LoVo (cell line): ENCODE results near the gene EMP3.
A peak's percentile ranks its signal among the peaks of the same experiment; 100 is the strongest.
"Not testable (repeated sequence)": the region's sequence is repeated elsewhere in the genome, so short reads cannot be mapped to it uniquely, and the experiment has no call there.

ENCODE experiments used
- DNase-seq: peaks from one replicate; pipeline ENCODE4 v3.0.0-alpha.2; 2016; ENCODE audit warnings: low spot score

Gene EMP3

GRCh38 chr19:48348045-48348444 is 22.7 kb downstream of the EMP3 start:
- DNase-seq, result no peak

GRCh38 chr19:48348737-48349136 is 23.4 kb downstream of the EMP3 start:
- DNase-seq, result no peak

GRCh38 chr19:48350856-48351255 is 25.5 kb downstream of the EMP3 start:
- DNase-seq, result no peak

GRCh38 chr19:48351341-48351752 is 26.0 kb downstream of the EMP3 start:
- DNase-seq, result peak; percentile 42

GRCh38 chr19:48353677-48354076 is 28.3 kb downstream of the EMP3 start:
- DNase-seq, result no peak

GRCh38 chr19:48354332-48354992 is 29.1 kb downstream of the EMP3 start:
- peak; percentile 34 for DNase-seq

DNA sequence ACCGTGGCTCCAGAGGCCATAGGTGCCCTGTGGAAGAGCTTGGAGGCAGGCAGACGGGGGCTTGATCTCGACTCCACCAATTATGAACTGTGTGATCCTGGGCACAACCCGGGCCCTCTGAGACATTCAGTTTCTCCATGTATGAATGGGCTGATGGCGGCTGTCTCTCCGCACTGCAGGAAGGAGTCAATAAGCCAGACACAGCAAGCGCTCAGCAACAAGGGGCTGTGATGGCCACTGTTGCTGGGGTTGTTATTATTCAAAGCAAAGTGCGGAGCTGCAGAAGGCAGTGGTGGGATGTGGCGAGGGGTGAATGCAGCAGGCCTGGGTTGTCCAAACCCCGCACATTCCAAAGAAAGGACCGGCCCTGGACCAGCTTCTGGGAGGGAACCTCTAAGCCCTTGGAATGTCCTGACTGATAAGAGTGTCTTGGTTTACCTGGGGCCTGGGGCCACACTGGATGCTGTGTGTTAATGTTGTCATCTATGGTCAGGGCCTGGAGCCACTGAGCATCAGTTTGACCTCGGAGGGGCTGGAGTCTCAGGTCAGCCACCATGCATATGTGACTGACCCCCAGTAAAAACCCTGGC is 30.1 kb downstream of the EMP3 start:
- no peak for DNase-seq

DNA sequence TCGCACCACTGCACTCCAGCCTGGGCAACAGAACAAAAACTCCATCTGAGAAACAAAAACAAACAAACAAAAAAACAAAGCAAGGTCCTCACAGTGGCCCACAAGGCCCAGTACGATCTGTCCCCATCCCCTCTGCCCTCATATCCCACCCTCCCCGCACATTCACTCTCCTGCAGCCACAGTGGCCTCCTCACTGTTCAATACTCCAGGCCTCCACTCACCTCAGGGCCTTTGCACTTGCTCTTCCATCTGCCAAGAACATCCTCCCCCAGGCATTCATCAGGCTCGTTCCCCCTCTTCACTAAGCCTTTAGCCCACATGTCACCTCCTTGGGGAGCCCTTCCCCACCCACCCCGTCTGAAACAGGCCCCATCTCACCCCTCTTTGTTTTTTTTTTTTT is 33.8 kb downstream of the EMP3 start:
- no peak for DNase-seq

- DNase-seq, result no peak
Observed at GRCh38 chr19:48361912-48362311, 36.6 kb downstream of the EMP3 start.

GRCh38 chr19:48362716-48363499 is 37.6 kb downstream of the EMP3 start:
- peak; percentile 95 for DNase-seq

GRCh38 chr19:48363500-48363809 is 38.1 kb downstream of the EMP3 start:
- no peak for DNase-seq

- peak; percentile 100 for DNase-seq
Observed at GRCh38 chr19:48363810-48364597, 38.7 kb downstream of the EMP3 start, which contains the start of the genes SYNGR4 and TMEM143. SYNGR4 (plus strand) TSS chr19:48364367; CDS start chr19:48365843, 1,476 bp downstream. TMEM143 (minus strand) TSS chr19:48363940; CDS start chr19:48363920, 20 bp downstream.

DNA sequence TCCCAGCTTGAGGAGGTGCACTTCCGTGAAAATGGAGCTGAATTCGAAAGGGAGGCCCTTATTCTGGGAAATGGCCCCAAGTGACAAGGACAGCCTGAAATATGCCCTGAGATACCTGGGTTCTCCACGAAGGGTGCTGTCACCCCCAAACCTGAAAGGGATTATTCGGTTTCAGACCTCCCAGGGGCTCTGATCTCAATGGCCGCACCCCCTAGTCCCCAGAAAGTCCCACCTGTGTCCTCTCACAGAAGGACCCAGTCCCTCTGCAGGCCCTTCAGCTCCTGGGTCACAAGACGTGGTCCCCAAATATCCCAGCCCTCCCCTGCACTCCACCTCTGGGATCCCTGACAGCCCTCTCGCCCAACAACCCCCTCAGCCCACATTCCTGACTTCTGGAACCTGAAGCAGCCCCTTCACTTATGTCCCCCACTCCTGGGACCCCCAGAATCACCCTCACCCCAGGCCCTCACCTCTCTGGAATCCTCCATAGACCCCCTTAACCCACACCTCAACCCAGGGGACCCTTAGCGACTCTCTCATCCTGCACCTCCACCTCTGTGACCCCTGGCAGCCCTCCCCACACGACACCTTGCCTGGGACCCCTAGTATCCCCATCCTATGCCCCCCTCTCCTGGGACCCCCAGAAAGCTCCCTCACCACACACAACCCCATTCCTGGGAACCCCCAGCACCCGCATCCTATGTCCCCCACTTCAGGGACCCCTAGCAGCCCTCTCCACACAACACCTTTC is 39.4 kb downstream of the EMP3 start:
- no peak for DNase-seq

- DNase-seq, result no peak
Observed at GRCh38 chr19:48365602-48366001, 40.2 kb downstream of the EMP3 start.

DNA sequence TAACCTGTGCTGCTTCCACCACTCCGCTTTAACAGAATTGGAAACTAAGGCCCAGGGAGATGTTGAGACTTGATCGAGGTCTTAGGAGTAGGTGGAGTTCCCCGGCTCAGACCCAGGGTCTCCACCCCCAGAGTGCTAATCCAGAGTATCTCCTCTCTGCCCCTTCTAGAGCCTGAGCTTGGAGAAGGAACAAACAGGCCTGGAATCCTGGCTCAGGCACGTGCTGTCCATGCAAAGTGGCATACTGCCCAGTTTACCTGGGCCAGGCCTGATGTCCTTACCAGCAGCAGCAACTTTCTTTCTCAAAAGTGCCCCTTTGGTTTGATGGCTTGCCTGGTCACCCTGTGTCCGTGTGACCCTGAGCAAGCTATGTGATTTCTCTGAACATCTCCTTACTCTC is 42.5 kb downstream of the EMP3 start:
- no peak for DNase-seq

- no peak for DNase-seq
Observed at GRCh38 chr19:48368936-48369335, 43.6 kb downstream of the EMP3 start.

- DNase-seq, result no peak
Observed at GRCh38 chr19:48370955-48371354, 45.6 kb downstream of the EMP3 start.

DNA sequence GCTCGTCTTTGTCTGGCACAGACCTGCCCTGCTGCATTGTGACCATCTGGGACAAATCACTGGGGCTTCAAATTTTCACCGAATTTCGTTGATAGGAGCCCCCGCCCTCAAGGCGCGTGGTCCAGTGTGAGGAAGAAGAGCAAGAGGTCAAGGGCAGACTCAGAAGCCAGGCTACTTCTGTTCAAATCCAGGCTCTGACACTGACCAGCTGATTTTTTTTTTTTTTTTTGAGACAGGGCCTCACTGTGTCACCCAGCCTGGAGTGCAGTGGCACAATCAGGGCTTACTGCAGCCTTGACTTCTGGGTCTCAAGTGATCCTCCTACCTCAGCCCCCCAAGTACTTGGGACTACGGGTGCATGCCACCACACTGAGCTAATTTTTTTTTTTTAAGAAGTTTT is 46.0 kb downstream of the EMP3 start:
- no peak for DNase-seq

GRCh38 chr19:48371771-48372170 is 46.4 kb downstream of the EMP3 start:
- DNase-seq, result not testable (repeated sequence)

DNA sequence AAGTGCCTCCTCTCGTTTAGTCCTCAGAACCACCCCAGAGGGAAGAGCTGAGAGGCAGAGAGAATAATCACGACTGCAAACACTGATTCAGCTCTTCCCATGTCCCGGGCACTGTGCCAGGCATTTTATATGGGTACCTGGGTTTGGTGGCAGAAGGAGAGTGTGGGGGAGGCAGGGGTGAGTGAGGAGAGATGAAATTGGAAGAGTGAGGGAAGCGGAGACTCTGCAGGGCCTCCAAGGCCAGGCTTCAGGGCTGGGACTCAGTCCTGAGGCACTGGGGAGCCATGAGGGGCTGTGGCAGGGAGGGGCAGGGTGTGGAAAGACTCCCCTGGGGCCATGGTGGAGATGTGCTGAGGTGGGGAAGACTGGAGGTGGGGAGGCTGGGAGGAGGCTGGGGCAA is 47.6 kb downstream of the EMP3 start:
- no peak for DNase-seq

DNA sequence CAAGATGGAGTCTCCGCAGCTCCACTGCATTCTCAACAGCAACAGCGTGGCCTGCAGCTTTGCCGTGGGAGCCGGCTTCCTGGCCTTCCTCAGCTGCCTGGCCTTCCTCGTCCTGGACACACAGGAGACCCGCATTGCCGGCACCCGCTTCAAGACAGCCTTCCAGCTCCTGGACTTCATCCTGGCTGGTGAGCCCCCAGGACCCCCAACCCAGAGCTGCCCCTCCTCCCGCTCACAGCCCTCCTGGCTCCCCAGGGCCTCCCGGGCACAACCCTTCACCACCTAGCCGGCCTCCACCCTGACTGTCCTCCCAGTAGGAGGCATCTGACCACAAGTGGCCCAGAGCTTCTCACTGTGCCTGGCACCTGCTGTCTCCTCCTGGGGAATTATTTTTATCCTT is 48.2 kb downstream of the EMP3 start:
- DNase-seq, result no peak

GRCh38 chr19:48378194-48378570 is 52.8 kb downstream of the EMP3 start:
- DNase-seq, result no peak
